SU-DHL-6 (cell line): ENCODE data around the gene ARPC4.

ENCODE experiments used
- H2AFZ ChIP-seq: fragments of 200-600 bp; sonication (generic); 2 replicates; pipeline ENCODE4 v1.6.1; 2014; ENCODE audit warnings: low read depth, mild to moderate bottlenecking, moderate library complexity, mixed read lengths, antibody characterized with exemption, low read length; ENCODE audit not compliant: severe bottlenecking
- H3F3A ChIP-seq: fragments of 200-600 bp; shearing (Covaris generic); 2 replicates; pipeline ENCODE4 v1.6.0; 2016; ENCODE audit warnings: antibody characterized with exemption, mild to moderate bottlenecking; ENCODE audit not compliant: insufficient read depth
- H3K27ac ChIP-seq: fragments of 200-600 bp; sonication (generic); 2 replicates; pipeline ENCODE4 v1.5.1; 2016; ENCODE audit warnings: low read depth, mild to moderate bottlenecking, low read length, moderate library complexity, mixed read lengths
- H3K27me3 ChIP-seq: fragments of 200-600 bp; sonication (generic), shearing (Covaris generic); 2 replicates; pipeline ENCODE4 v1.6.0; 2014; ENCODE audit warnings: mild to moderate bottlenecking, low read length
- H3K36me3 ChIP-seq: fragments of 200-600 bp; sonication (generic); 2 replicates; pipeline ENCODE4 v1.6.1; 2014; ENCODE audit warnings: mild to moderate bottlenecking, low read length, mixed read lengths
- H3K4me2 ChIP-seq: fragments of 300-600, 200-600 bp; shearing (Covaris generic), sonication (generic); 2 replicates; pipeline ENCODE4 v1.6.0; 2014; ENCODE audit warnings: low read length, low read depth, mild to moderate bottlenecking; ENCODE audit not compliant: poor library complexity, severe bottlenecking
- H3K4me3 ChIP-seq: fragments of 200-600 bp; sonication (generic); 2 replicates; pipeline ENCODE4 v1.5.1; 2014; ENCODE audit warnings: antibody characterized with exemption, low read length, mild to moderate bottlenecking, mixed read lengths; ENCODE audit not compliant: insufficient read depth, poor library complexity, severe bottlenecking
- H3K79me2 ChIP-seq: fragments of 200-600 bp; sonication (generic); 2 replicates; pipeline ENCODE4 v1.6.1; 2014; ENCODE audit warnings: mild to moderate bottlenecking, low read length, moderate library complexity; ENCODE audit not compliant: insufficient read depth
- H3K9ac ChIP-seq: fragments of 200-600 bp; sonication (generic); 2 replicates; pipeline ENCODE4 v1.7.0; 2014; ENCODE audit warnings: mild to moderate bottlenecking, low read length
- H3K9me2 ChIP-seq: fragments of 200-600 bp; sonication (generic); replicated peaks from 2 replicates; pipeline ENCODE4 v1.6.1; 2014; ENCODE audit warnings: low read length; ENCODE audit not compliant: insufficient read depth
- H3K9me3 ChIP-seq: fragments of 200-600 bp; sonication (generic); 2 replicates; pipeline ENCODE4 v1.6.1; 2014; ENCODE audit warnings: low read length, mixed read lengths; ENCODE audit not compliant: insufficient read depth
- H4K20me1 ChIP-seq: fragments of 200-600 bp; sonication (generic); 2 replicates; pipeline ENCODE4 v1.6.1; 2014; ENCODE audit warnings: low read depth, mild to moderate bottlenecking, antibody characterized with exemption, low read length, moderate library complexity, mixed read lengths
- EZH2phosphoT487 ChIP-seq: fragments of 200-600 bp; sonication (generic), shearing (Covaris generic); conservative IDR thresholded peaks from 2 replicates; pipeline ENCODE4 v1.6.1; 2018; ENCODE audit warnings: mild to moderate bottlenecking, antibody characterized with exemption, low read length, moderate library complexity, mixed read lengths
- TF ChIP-seq, protein P1 (sequence below): fragments of 200-600 bp; sonication (generic); IDR thresholded peaks from one replicate; pipeline ENCODE4 v1.5.1; 2017; ENCODE audit warnings: antibody characterized with exemption, mild to moderate bottlenecking, low read length, moderate library complexity; ENCODE audit not compliant: insufficient read depth, poor library complexity, severe bottlenecking

ARPC4 gene

GRCh38 chr3:9792405-9793160, at the start of gene ARPC4, which contains the start of gene TADA3:
Gene ARPC4 (plus strand): TSS chr3:9793082. CDS start chr3:9793122, 40 bp downstream.
Gene TADA3 (minus strand): TSS chr3:9792473. CDS start chr3:9791466, 1,007 bp downstream.
- Histone ChIP-seq H3K79me2 (peaks cover 52% of the 10 kb centered on the region), H3K9me2 (no peaks in the 10 kb centered on the region), H4K20me1 (peaks cover 8% of the 10 kb centered on the region; the same call in 1 of the 2 replicates), H3F3A (peaks cover 8% of the 10 kb centered on the region; the same call in 1 of the 2 replicates), H3K4me3 (peak within 1 kb of the TSS; percentile 98), H3K27ac (peak within 1 kb of the TSS; percentile 86), H3K36me3 (peaks cover 2% of the 10 kb centered on the region; the same call in 1 of the 2 replicates), H3K4me2 (peak within 1 kb of the TSS; percentile 89), H2AFZ (peak within 1 kb of the TSS; percentile 69), H3K27me3 (no peaks in the 10 kb centered on the region), H3K9ac (peak within 1 kb of the TSS; percentile 100), H3K9me3 (no peaks in the 10 kb centered on the region)
- TF ChIP-seq, protein P1, sequence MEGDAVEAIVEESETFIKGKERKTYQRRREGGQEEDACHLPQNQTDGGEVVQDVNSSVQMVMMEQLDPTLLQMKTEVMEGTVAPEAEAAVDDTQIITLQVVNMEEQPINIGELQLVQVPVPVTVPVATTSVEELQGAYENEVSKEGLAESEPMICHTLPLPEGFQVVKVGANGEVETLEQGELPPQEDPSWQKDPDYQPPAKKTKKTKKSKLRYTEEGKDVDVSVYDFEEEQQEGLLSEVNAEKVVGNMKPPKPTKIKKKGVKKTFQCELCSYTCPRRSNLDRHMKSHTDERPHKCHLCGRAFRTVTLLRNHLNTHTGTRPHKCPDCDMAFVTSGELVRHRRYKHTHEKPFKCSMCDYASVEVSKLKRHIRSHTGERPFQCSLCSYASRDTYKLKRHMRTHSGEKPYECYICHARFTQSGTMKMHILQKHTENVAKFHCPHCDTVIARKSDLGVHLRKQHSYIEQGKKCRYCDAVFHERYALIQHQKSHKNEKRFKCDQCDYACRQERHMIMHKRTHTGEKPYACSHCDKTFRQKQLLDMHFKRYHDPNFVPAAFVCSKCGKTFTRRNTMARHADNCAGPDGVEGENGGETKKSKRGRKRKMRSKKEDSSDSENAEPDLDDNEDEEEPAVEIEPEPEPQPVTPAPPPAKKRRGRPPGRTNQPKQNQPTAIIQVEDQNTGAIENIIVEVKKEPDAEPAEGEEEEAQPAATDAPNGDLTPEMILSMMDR: no peak
- TF ChIP-seq EZH2phosphoT487: no peak

DNA sequence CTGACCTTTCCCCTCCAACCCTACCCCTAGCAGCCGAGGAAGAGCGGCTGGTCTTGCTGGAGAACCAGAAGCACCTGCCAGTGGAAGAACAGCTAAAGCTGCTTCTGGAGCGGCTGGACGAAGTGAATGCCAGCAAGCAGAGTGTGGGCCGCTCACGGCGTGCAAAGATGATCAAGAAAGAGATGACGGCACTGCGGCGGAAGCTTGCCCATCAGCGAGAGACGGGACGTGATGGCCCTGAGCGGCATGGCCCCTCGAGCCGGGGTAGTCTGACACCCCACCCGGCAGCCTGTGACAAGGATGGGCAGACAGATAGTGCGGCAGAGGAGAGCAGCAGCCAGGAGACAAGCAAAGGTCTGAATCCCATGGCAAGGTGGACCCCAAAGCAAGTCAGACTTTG, 49.3 kb upstream of the ARPC4 start:
- Histone ChIP-seq H3K9me2 (no peaks in the 10 kb centered on the region), H3K9ac (no peak overlapping the region), H3F3A (no peaks in the 10 kb centered on the region), H3K9me3 (no peaks in the 10 kb centered on the region), H2AFZ (no peak overlapping the region), H3K27me3 (no peaks in the 10 kb centered on the region), H3K79me2 (no peaks in the 10 kb centered on the region), H3K4me3 (no peak overlapping the region), H4K20me1 (no peaks in the 10 kb centered on the region), H3K27ac (no peak overlapping the region), H3K4me2 (no peak overlapping the region), H3K36me3 (no peaks in the 10 kb centered on the region)
- TF ChIP-seq, protein P1: no peak
- no peak for TF ChIP-seq EZH2phosphoT487

- Histone ChIP-seq H3K9me2 (no peaks in the 10 kb centered on the region), H3K4me2 (no peak overlapping the region), H3K9ac (no peak overlapping the region), H4K20me1 (no peaks in the 10 kb centered on the region), H3K27me3 (no peaks in the 10 kb centered on the region), H3K79me2 (no peaks in the 10 kb centered on the region), H3K4me3 (no peak overlapping the region), H3K9me3 (no peaks in the 10 kb centered on the region), H2AFZ (no peak overlapping the region), H3F3A (no peaks in the 10 kb centered on the region), H3K27ac (no peak overlapping the region), H3K36me3 (no peaks in the 10 kb centered on the region)
- TF ChIP-seq, protein P1: no peak
These were observed 48.7 kb upstream of the ARPC4 start for GRCh38 chr3:9744162-9744561.
